Fibroblast of mammary gland (primary cell): ENCODE results near the gene RNF38.
"Not testable (repeated sequence)": the region's sequence is repeated elsewhere in the genome, so short reads cannot be mapped to it uniquely, and the experiment has no call there.

Experiments
- DNase-seq: peaks from one replicate; pipeline ENCODE4 v3.0.0-alpha.2; 2010; ENCODE audit warnings: low read depth
- H3K4me3 ChIP-seq: 2 replicates; pipeline ENCODE4 v1.5.1; 2011; ENCODE audit warnings: low read depth, mild to moderate bottlenecking, low read length, moderate library complexity; ENCODE audit not compliant: control insufficient read depth
- TF ChIP-seq, protein P1 (sequence below): conservative IDR thresholded peaks from 2 replicates; pipeline ENCODE4 v1.5.1; 2011; ENCODE audit warnings: low read depth, low read length, inconsistent platforms; ENCODE audit not compliant: control insufficient read depth, insufficient read depth

The RNF38 gene

GRCh38 chr9:36396985-36397384, 3.1 kb downstream of the RNF38 start:
- H3K4me3 ChIP-seq, result no peak overlapping the region
- peak; percentile 50 for DNase-seq
- TF ChIP-seq, protein P1, sequence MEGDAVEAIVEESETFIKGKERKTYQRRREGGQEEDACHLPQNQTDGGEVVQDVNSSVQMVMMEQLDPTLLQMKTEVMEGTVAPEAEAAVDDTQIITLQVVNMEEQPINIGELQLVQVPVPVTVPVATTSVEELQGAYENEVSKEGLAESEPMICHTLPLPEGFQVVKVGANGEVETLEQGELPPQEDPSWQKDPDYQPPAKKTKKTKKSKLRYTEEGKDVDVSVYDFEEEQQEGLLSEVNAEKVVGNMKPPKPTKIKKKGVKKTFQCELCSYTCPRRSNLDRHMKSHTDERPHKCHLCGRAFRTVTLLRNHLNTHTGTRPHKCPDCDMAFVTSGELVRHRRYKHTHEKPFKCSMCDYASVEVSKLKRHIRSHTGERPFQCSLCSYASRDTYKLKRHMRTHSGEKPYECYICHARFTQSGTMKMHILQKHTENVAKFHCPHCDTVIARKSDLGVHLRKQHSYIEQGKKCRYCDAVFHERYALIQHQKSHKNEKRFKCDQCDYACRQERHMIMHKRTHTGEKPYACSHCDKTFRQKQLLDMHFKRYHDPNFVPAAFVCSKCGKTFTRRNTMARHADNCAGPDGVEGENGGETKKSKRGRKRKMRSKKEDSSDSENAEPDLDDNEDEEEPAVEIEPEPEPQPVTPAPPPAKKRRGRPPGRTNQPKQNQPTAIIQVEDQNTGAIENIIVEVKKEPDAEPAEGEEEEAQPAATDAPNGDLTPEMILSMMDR, result no peak

- TF ChIP-seq, protein P1, result no peak
- no peak for DNase-seq
- H3K4me3 ChIP-seq, result no peak overlapping the region
Observed at GRCh38 chr9:36392489-36392888, 7.6 kb downstream of the RNF38 start.

DNA sequence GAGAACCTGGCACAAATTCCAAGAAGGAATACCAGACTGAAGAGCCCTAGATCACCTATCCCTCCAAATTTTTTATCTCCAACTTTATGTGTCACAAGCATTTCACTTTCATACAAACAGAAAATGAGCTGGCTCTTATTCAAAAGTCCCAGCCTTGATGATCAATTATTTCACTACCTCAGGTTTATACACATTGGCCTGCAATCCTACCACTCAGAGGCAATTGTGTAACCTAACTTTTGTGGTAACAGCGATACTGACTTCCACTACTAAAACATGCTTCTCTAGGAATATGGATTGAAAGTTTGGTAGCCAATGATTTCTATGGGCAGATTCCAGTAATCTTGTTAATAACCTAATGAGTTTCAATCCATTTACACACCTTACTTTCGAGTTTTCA, 10.5 kb downstream of the RNF38 start:
- no peak for DNase-seq
- TF ChIP-seq, protein P1, result no peak

GRCh38 chr9:36386396-36386965, 13.6 kb downstream of the RNF38 start:
- not testable (repeated sequence) for H3K4me3 ChIP-seq, DNase-seq

More for the DNA sequence above, 10.5 kb downstream of the RNF38 start:
- H3K4me3 ChIP-seq, result no peak overlapping the region

DNA sequence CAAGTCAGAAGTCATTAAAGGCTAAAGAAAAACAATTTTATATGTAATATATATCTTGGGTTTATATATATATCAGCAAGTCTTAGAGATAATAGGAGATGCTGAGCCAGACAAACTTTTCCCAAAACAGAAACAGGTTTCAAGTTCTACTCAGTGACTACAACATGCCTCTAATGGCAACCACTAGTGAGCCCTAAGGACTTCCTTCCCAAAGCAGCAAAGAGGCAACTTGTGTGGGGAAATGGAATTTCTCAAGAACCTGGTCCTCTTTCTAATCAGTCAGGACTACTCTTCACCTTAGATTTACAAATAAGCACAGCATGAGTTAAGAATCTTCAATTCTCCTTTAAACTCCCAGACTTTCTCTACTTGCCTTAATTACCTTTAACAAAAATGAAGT, 17.6 kb downstream of the RNF38 start:
- no peak overlapping the region for H3K4me3 ChIP-seq
- TF ChIP-seq, protein P1, result no peak
- peak; percentile 16 for DNase-seq

DNA sequence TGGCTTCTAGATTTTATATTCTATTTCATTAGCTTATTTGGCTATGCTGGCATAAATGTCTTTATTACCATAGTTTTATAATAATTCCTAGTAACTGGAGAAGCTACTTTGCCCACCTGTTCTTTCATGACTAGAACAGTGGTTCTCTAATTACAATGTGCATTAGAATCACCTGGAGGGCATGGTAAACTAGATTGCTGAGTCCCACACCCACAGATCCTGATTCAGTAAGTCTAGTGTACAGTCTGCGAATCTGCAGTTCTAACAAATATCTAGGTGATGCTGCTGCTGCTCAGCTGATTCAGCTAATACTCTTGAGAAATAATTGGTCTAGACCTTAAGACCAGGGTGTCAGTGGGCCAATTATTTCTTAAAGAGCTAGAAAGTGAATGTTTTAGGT, 35.5 kb downstream of the RNF38 start:
- TF ChIP-seq, protein P1, result no peak
- H3K4me3 ChIP-seq, result no peak overlapping the region
- no peak for DNase-seq

GRCh38 chr9:36363448-36363847, 36.6 kb downstream of the RNF38 start:
- no peak overlapping the region for H3K4me3 ChIP-seq
- TF ChIP-seq, protein P1, result no peak
- no peak for DNase-seq
